PC-3 (cell line): ENCODE measurements around the gene MRFAP1L1. TPM values are rescaled to one million over a fixed set of nuclear protein-coding genes. Genes with fewer than 3 reads are reported as not detected.
"Not testable (repeated sequence)": the region's sequence is repeated elsewhere in the genome, so short reads cannot be mapped to it uniquely, and the experiment has no call there.

Experiments used
- ATAC-seq: fragments of 200-7000 bp; cut with Tn5 transposase; 2 replicates; pipeline ENCODE4 v1.9.1; 2020; ENCODE audit warnings: mild to moderate bottlenecking, moderate library complexity
- BruUV-seq: library from RNA; stranded (reverse); fragments of 400-500 nt; replicated peaks from 2 replicates; lab custom pipeline; 2021; lab: Mats Ljungman, UMichigan
- CTCF ChIA-PET: fragments of 300-600 bp; sonication (Branson Sonifier 250); formaldehyde crosslinking; loops from one replicate; lab custom pipeline; 2022; ENCODE audit warnings: antibody characterized with exemption; lab: Charles Lee
- POLR2A ChIA-PET: fragments of 300-600 bp; sonication (Branson Sonifier 250); formaldehyde crosslinking; loops from one replicate; lab custom pipeline; 2022; ENCODE audit warnings: antibody characterized with exemption; ENCODE audit not compliant: unreplicated experiment; lab: Charles Lee
- DNase-seq: peaks from one replicate; pipeline ENCODE4 v3.0.0-alpha.2; 2015
- H2AFZ ChIP-seq: fragments of 300-600 bp; sonication (generic); 2 replicates; pipeline ENCODE4 v1.6.0; 2016; ENCODE audit warnings: antibody characterized with exemption, low read length
- H3F3A ChIP-seq: fragments of 300-600 bp; sonication (generic); one replicate; pipeline ENCODE4 v1.6.0; 2017; ENCODE audit warnings: antibody characterized with exemption, low read length, control low read depth, mild to moderate bottlenecking; ENCODE audit not compliant: unreplicated experiment
- H3K27ac ChIP-seq: fragments of 300-600 bp; sonication (generic); 2 replicates; pipeline ENCODE4 v1.5.1; 2016; ENCODE audit warnings: mild to moderate bottlenecking, low read length
- H3K27me3 ChIP-seq: fragments of 300-600 bp; sonication (generic); 2 replicates; pipeline ENCODE4 v1.6.1; 2016; ENCODE audit warnings: low read length, mixed read lengths
- H3K36me3 ChIP-seq: fragments of 300-600 bp; sonication (generic); 2 replicates; pipeline ENCODE4 v1.6.1; 2016; ENCODE audit warnings: low read depth, mixed run types, low read length, mixed read lengths
- H3K4me1 ChIP-seq: fragments of 300-600 bp; sonication (generic); 2 replicates; pipeline ENCODE4 v1.5.1; 2016; ENCODE audit warnings: low read length; ENCODE audit not compliant: insufficient read depth
- H3K4me2 ChIP-seq: fragments of 300-600 bp; sonication (generic); 2 replicates; pipeline ENCODE4 v1.6.0; 2016; ENCODE audit warnings: low read length
- H3K4me3 ChIP-seq: fragments of 300-600 bp; sonication (generic); 2 replicates; pipeline ENCODE4 v1.5.1; 2016; ENCODE audit warnings: mild to moderate bottlenecking, low read length, mixed read lengths
- H3K79me2 ChIP-seq: fragments of 300-600 bp; sonication (generic); 2 replicates; pipeline ENCODE4 v1.6.1; 2017; ENCODE audit warnings: low read length, mixed read lengths
- H3K9ac ChIP-seq: fragments of 300-600 bp; sonication (generic); 2 replicates; pipeline ENCODE4 v1.6.0; 2016; ENCODE audit warnings: mild to moderate bottlenecking, low read length
- H3K9me2 ChIP-seq: fragments of 300-600 bp; sonication (generic); replicated peaks from 2 replicates; pipeline ENCODE4 v1.6.1; 2016; ENCODE audit warnings: mixed run types, low read length, mixed read lengths
- H3K9me3 ChIP-seq: fragments of 300-600 bp; sonication (generic); 2 replicates; pipeline ENCODE4 v1.6.1; 2016; ENCODE audit warnings: low read length, mixed read lengths
- H4K20me1 ChIP-seq: fragments of 300-600 bp; sonication (generic); 2 replicates; pipeline ENCODE4 v1.6.1; 2016; ENCODE audit warnings: low read length, mixed read lengths
- EZH2 ChIP-seq: fragments of 300-600 bp; sonication (generic); IDR thresholded peaks from one replicate; pipeline ENCODE4 v1.6.1; 2017; ENCODE audit warnings: antibody characterized with exemption, mild to moderate bottlenecking, low read length; ENCODE audit not compliant: unreplicated experiment
- EZH2phosphoT487 ChIP-seq: fragments of 300-600 bp; sonication (generic); IDR thresholded peaks from 2 replicates; pipeline ENCODE4 v1.6.1; 2018; ENCODE audit warnings: mild to moderate bottlenecking, antibody characterized with exemption, low read length, borderline replicate concordance
- intact Hi-C: fragments of 100-400 bp; cut with micrococcal nuclease; formaldehyde crosslinking; loops from 2 replicates; pipeline ENCODE4 v1.9.0; 2023
- total RNA-seq: library from RNA; depleted of rRNA; stranded (reverse); fragments of >200 nt; gene quantifications from 2 replicates; pipeline ENCODE4 v1.2.3, GENCODE V29; 2014
- TF ChIP-seq, protein P1 (sequence below): fragments of 300-600 bp; sonication (generic); conservative IDR thresholded peaks from 2 replicates; pipeline ENCODE4 v1.5.1; 2017; ENCODE audit warnings: antibody characterized with exemption, low read depth, mild to moderate bottlenecking, low read length

MRFAP1L1 gene
- total RNA-seq, 1 experiment from 2014 or later = 50.5 TPM

DNA sequence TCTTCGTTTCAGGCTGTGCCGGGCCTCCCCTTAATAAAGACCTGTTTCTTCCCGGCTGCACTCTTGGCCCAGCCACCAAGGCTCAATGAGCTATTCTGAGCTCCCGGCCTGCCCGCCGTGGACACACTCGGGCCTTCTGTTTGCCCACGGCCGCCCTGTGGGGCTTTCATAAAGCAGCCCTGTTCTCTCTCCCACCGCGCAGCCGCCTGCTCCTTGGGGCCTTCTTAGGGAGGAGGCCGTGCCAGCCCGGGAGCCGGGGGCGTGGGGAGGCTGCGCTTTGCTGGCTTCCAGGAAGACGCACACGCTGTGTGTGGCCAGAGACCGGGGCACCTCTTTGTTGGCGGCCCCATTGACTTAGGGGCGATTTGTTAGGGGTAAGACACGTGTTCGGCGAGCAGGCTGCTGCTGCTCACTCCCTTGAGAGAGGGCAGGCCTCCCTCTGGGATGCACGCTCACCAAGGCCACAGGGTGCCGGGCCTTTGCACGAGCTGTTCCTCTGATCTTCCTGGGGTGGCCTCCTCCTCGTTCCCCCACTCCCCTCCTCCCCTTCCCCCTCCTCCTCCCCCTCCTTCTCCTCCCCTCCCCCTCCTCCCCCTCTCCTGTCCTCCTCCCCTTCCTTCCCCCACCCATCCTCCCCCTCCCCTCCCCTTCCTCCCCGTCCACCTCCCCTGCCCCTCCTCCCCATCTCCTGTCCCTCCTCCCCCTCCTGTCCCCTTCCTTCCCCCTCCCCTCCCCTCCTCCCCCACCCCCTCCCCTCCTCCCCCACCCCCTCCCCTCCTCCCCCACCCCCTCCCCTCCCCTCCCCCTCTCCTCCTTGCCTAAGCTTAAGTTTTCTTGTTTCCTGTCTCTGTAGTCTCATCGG, 17.6 kb upstream of the MRFAP1L1 start:
- no peaks in the 10 kb centered on the region for H4K20me1 ChIP-seq
- H3K36me3 ChIP-seq = no peaks in the 10 kb centered on the region
- no peak overlapping the region for H3K27ac ChIP-seq
- TF ChIP-seq, protein P1, sequence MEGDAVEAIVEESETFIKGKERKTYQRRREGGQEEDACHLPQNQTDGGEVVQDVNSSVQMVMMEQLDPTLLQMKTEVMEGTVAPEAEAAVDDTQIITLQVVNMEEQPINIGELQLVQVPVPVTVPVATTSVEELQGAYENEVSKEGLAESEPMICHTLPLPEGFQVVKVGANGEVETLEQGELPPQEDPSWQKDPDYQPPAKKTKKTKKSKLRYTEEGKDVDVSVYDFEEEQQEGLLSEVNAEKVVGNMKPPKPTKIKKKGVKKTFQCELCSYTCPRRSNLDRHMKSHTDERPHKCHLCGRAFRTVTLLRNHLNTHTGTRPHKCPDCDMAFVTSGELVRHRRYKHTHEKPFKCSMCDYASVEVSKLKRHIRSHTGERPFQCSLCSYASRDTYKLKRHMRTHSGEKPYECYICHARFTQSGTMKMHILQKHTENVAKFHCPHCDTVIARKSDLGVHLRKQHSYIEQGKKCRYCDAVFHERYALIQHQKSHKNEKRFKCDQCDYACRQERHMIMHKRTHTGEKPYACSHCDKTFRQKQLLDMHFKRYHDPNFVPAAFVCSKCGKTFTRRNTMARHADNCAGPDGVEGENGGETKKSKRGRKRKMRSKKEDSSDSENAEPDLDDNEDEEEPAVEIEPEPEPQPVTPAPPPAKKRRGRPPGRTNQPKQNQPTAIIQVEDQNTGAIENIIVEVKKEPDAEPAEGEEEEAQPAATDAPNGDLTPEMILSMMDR = no peak
- TF ChIP-seq EZH2 (no peak), EZH2phosphoT487 (no peak)
- CTCF ChIA-PET = no interaction called here
- no peak overlapping the region for H2AFZ ChIP-seq
- peaks cover 1% of the 10 kb centered on the region for H3K4me1 ChIP-seq
- no peak overlapping the region for H3K4me2 ChIP-seq
- no peaks in the 10 kb centered on the region for H3F3A ChIP-seq
- POLR2A ChIA-PET = no interaction called here
- no peak for DNase-seq
- no peaks in the 10 kb centered on the region for H3K27me3 ChIP-seq
- no peak overlapping the region for H3K9ac ChIP-seq
- no peaks in the 10 kb centered on the region for H3K9me2 ChIP-seq
- no TSS peak for BruUV-seq
- H3K9me3 ChIP-seq = no peaks in the 10 kb centered on the region
- intact Hi-C loops = no loop called here
- no peak for ATAC-seq
- H3K79me2 ChIP-seq = no peaks in the 10 kb centered on the region
- no peak overlapping the region for H3K4me3 ChIP-seq

DNA sequence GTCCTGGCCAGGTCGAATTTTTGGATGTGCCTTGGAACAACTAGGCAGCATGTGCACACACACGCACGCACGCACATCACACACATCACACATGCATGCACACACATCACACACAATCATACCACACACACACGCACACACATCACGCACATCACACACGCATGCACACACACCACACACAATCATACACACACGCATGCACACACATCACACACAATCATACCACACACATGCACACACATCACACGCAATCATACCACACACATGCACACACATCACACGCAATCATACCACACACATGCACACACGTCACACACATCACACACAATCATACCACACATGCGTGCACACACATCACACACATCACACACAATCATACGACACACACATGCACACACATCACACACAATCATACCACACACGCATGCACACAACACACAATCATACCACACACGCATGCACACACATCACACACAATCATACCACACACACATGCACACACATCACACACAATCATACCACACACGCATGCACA, 15.8 kb upstream of the MRFAP1L1 start:
- POLR2A ChIA-PET, H3K27me3 ChIP-seq, H3K79me2 ChIP-seq, DNase-seq, H3K4me2 ChIP-seq, H3K9me2 ChIP-seq, H3K27ac ChIP-seq, H3K4me1 ChIP-seq, H3K36me3 ChIP-seq, H2AFZ ChIP-seq, H3K9me3 ChIP-seq, BruUV-seq, H3K9ac ChIP-seq, H3K4me3 ChIP-seq, H4K20me1 ChIP-seq, CTCF ChIA-PET, H3F3A ChIP-seq, intact Hi-C loops, ATAC-seq: not testable (repeated sequence)

DNA sequence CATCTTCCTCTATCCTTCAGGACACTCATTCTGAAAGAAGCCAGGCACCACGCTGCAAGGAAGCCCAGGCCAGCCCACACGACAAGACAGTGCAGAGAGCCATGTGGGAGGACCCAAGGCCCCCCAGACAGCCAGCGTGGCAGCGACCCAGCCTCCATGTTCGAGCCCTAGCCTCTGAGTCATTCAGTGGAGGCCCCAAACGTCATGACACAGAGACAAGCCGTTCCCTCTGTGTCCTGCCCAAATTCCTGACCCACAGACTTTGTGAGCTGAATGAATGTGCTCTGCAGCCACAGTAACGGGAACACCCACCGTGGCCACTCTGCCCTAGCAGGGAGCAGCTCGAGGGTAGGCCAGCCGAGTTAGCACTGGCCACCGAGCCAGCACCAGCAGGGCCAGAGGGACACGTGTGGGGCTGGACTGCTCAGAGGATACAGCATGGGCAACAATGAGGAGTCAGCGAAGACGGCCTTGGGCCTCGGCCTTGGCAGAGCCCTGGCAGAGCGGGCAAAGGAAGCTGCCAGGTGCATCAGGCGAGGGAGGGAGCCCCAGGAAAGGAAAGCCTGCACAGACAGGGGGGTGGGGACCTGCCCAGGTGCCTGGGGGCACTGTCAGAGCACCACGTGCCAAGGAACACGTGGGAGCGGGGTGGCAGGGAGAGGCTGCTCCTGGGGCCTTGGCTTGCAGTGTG, 14.9 kb upstream of the MRFAP1L1 start:
- DNase-seq (no peak), ATAC-seq (no peak)
- H3K27ac ChIP-seq = no peak overlapping the region
- H3K4me3 ChIP-seq = no peak overlapping the region
- no peaks in the 10 kb centered on the region for H4K20me1 ChIP-seq
- H2AFZ ChIP-seq = no peak overlapping the region
- H3K9me3 ChIP-seq = no peaks in the 10 kb centered on the region
- H3K79me2 ChIP-seq = no peaks in the 10 kb centered on the region
- H3K4me1 ChIP-seq = no peaks in the 10 kb centered on the region
- H3F3A ChIP-seq = no peaks in the 10 kb centered on the region
- H3K4me2 ChIP-seq = no peak overlapping the region
- BruUV-seq = no TSS peak
- intact Hi-C loops = loop anchor here (5.0 kb wide), 2 partner anchors 58 to 358 kb away; partner anchors contain the start of gene KIAA0232
- CTCF ChIA-PET = no interaction called here
- no peak overlapping the region for H3K9ac ChIP-seq
- no peaks in the 10 kb centered on the region for H3K9me2 ChIP-seq
- POLR2A ChIA-PET = no interaction called here
- no peaks in the 10 kb centered on the region for H3K27me3 ChIP-seq
- TF ChIP-seq, protein P1 = no peak
- TF ChIP-seq EZH2 (no peak), EZH2phosphoT487 (no peak)
- H3K36me3 ChIP-seq = no peaks in the 10 kb centered on the region
